ENCODE data around the gene PARD3. TPM values are rescaled to one million over a fixed set of nuclear protein-coding genes. Genes with fewer than 3 reads are reported as not detected.

The PARD3 gene
- total RNA-seq, 1 donor from 2014 or later = 0.11 TPM

DNA sequence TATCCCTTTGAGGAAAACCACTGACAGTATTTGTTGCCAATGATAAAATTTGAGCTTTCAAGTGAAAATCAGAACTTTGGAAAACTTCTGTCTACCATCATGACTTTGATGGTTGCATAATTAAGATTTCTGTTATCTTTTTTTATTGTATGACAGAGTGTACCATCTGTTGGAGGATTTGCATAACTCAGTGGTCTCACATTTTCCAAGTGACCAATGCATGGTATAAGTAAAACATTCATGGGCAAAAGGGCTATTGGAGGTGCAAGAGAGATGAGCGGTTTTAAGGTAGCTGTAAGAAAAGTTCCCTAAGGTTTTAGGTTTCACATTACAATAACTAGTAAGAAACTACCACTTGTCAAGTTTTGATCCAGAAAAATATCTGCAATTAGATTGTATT lies 625.3 kb downstream of the PARD3 start:
- intact Hi-C loops (cut with micrococcal nuclease) = no loop called here
- Mint-ChIP-seq H3K9me3 (no peaks in the 10 kb centered on the region), H3K27ac (no peak overlapping the region), H3K4me1 (no peaks in the 10 kb centered on the region), H3K36me3 (ENCODE audit: low read depth) (no peaks in the 10 kb centered on the region), H3K27me3 (no peaks in the 10 kb centered on the region), H3K4me3 (no peak overlapping the region)
- POLR2A ChIA-PET = no interaction called here
- CTCF ChIA-PET = no interaction called here
- ATAC-seq (ENCODE audit: low read depth) = no peak
- no peak for DNase-seq
- TF ChIP-seq, protein P1, sequence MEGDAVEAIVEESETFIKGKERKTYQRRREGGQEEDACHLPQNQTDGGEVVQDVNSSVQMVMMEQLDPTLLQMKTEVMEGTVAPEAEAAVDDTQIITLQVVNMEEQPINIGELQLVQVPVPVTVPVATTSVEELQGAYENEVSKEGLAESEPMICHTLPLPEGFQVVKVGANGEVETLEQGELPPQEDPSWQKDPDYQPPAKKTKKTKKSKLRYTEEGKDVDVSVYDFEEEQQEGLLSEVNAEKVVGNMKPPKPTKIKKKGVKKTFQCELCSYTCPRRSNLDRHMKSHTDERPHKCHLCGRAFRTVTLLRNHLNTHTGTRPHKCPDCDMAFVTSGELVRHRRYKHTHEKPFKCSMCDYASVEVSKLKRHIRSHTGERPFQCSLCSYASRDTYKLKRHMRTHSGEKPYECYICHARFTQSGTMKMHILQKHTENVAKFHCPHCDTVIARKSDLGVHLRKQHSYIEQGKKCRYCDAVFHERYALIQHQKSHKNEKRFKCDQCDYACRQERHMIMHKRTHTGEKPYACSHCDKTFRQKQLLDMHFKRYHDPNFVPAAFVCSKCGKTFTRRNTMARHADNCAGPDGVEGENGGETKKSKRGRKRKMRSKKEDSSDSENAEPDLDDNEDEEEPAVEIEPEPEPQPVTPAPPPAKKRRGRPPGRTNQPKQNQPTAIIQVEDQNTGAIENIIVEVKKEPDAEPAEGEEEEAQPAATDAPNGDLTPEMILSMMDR (IDR thresholded peaks at IDR 0.05) = no peak

DNA sequence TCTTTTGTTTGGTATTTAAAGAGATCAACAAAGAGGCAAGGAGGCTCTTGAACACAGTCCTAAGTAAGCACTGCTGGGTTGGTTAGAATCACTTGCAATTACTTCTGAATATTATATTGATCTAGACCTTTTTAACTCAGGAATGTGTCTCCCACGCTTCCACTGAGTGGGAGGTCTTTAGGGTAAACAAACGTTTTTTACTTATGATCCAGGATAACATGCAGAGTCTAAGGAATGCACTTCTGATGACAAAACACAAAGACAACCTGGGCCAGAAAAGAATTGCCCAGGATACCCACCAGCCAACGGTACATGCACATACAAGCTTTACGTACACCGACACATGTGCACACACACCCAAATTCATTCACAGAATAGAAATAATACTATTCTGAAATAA lies 626.9 kb downstream of the PARD3 start:
- no peaks in the 10 kb centered on the region for H3K9me3 Mint-ChIP-seq
- CTCF ChIA-PET = no interaction called here
- TF ChIP-seq, protein P1 (IDR thresholded peaks at IDR 0.05) = no peak
- H3K36me3 Mint-ChIP-seq (ENCODE audit: low read depth) = no peaks in the 10 kb centered on the region
- no peak overlapping the region for H3K4me3 Mint-ChIP-seq
- no peak overlapping the region for H3K27ac Mint-ChIP-seq
- intact Hi-C loops (cut with micrococcal nuclease) = no loop called here
- H3K4me1 Mint-ChIP-seq = no peaks in the 10 kb centered on the region
- DNase-seq (no peak), ATAC-seq (ENCODE audit: low read depth) (no peak)
- POLR2A ChIA-PET = no interaction called here
- H3K27me3 Mint-ChIP-seq = no peaks in the 10 kb centered on the region

DNA sequence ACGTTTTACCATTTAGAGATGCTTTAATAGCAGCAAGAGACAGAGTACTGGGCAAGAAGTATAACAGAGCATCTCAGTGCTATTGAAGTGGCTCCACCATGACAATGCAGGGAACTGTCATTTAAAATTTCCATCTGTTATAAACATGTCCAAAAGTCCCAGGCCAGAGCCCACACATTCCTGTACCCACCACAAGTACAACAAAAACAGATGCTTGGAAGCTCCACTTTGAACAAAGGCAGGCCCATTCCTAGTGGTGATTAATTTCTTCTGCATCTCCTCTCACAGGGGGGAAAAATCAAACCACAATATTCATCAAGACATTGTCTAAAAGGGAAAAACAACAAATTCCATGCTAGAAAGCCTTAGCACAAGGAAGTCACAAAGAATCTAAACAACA lies 627.9 kb downstream of the PARD3 start:
- no peak for DNase-seq
- Mint-ChIP-seq H3K9me3 (peaks cover 2% of the 10 kb centered on the region), H3K4me1 (no peaks in the 10 kb centered on the region), H3K27me3 (no peaks in the 10 kb centered on the region), H3K4me3 (no peak overlapping the region), H3K27ac (no peak overlapping the region), H3K36me3 (ENCODE audit: low read depth) (no peaks in the 10 kb centered on the region)
- ATAC-seq (ENCODE audit: low read depth) = no peak
- POLR2A ChIA-PET = no interaction called here
- TF ChIP-seq, protein P1 (IDR thresholded peaks at IDR 0.05) = no peak
- intact Hi-C loops (cut with micrococcal nuclease) = no loop called here
- CTCF ChIA-PET = no interaction called here

DNA sequence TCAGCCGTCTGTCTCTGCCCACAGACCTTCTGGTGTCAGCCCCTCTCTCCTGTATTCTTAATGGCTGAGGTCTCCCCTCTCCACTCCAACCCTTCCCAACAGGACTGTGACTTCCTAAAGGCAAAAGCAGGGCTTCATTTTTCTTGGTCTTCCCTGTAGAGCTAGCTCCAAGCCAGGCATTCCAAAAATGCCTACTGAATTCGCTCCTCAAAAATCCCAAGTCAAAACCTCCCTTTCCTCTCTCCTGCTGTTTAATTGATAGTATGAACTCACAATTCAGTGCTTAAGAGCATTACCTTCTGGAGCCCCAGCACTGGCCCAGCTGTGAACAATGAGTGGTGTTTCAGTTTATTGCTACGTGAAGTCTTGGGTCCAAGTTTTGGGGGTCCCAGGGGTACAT lies 628.4 kb downstream of the PARD3 start:
- Mint-ChIP-seq H3K27me3 (no peaks in the 10 kb centered on the region), H3K36me3 (ENCODE audit: low read depth) (no peaks in the 10 kb centered on the region), H3K27ac (no peak overlapping the region), H3K4me3 (no peak overlapping the region), H3K4me1 (no peaks in the 10 kb centered on the region), H3K9me3 (peaks cover 2% of the 10 kb centered on the region)
- DNase-seq = no peak
- ATAC-seq (ENCODE audit: low read depth) = no peak
- intact Hi-C loops (cut with micrococcal nuclease) = no loop called here
- POLR2A ChIA-PET = no interaction called here
- TF ChIP-seq, protein P1 (IDR thresholded peaks at IDR 0.05) = no peak
- CTCF ChIA-PET = no interaction called here

DNA sequence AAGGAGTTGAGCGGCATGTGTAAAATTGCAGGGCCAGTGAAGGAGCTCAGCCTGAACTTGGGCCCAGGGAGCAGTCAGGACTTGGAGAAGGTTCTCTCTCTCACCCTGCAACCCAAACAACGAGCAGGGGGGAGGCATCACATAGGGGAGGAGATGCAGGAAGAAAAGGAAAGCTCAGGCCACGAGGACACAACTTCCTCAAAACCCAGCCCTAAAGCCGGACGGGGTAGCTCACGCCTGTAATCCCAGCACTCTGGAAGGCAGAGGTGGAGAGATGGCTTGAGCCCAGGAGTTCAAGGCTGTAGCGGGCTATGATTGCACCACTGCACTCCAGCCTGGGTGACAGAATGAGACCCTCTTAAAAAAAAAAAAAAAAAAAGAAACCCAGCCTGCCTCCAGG lies 629.1 kb downstream of the PARD3 start:
- ATAC-seq (ENCODE audit: low read depth) (no peak), DNase-seq (no peak)
- Mint-ChIP-seq H3K4me1 (no peaks in the 10 kb centered on the region), H3K4me3 (no peak overlapping the region), H3K9me3 (peaks cover 2% of the 10 kb centered on the region), H3K36me3 (ENCODE audit: low read depth) (no peaks in the 10 kb centered on the region), H3K27ac (no peak overlapping the region), H3K27me3 (no peaks in the 10 kb centered on the region)
- ChIA-PET CTCF (no interaction called here), POLR2A (no interaction called here)
- intact Hi-C loops (cut with micrococcal nuclease) = no loop called here
- TF ChIP-seq, protein P1 (IDR thresholded peaks at IDR 0.05) = no peak

Data from activated B cell treated with CpG ODN at 0.5 μM for 24 hours (primary cell).